ENCODE data around the gene DDAH2.

The DDAH2 gene

DNA sequence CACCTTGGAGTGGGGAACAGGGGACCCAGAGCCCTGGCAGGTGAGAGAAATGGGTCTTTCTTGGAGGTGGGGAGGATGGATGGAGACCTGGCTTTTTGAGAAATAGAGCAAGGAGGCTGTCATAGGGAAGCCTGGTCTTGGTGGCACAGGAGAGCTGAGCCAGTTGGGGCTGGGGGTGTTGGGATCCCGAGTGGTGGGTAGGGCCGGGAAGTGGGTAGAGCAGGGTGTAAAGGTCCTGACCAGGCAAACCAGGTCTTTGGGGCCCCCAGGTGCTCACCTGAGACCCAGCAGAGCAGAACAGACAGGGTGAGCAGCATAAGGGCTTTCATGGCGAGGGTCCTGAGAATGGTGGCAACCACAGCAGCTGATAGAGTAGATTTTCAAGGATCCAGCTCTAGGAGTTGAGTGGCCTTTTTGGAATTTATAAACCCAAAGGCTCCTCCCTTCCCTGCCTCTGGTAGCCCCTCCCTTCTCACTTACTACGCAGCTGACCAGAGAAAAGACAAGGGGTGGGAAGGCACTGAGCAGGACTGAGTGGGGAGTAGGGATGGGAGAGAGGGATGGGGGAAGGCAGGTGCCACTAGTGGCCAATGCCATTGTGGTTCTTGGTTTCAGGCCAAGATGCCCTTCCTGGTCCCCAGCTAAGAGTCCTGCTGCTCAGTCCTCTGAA is 7.6 kb downstream of the DDAH2 start, which contains the start of gene LY6G6C:
TSS of gene LY6G6C (minus strand) at position 396 of the 670 bp plus-strand sequence. CDS start at position 329, 67 bp downstream.
- Histone ChIP-seq H3K9me3 (no peaks in the 10 kb centered on the region), H3K4me1 (no peaks in the 10 kb centered on the region), H3K27ac (no peak within 1 kb of the TSS), H3K4me3 (no peak within 1 kb of the TSS), H3K27me3 (no peaks in the 10 kb centered on the region), H3K36me3 (peaks cover 8 to 24% (median 11%) of the 10 kb centered on the region in 3 donors)
- DNase-seq, result no peak
- TF ChIP-seq, protein P1, sequence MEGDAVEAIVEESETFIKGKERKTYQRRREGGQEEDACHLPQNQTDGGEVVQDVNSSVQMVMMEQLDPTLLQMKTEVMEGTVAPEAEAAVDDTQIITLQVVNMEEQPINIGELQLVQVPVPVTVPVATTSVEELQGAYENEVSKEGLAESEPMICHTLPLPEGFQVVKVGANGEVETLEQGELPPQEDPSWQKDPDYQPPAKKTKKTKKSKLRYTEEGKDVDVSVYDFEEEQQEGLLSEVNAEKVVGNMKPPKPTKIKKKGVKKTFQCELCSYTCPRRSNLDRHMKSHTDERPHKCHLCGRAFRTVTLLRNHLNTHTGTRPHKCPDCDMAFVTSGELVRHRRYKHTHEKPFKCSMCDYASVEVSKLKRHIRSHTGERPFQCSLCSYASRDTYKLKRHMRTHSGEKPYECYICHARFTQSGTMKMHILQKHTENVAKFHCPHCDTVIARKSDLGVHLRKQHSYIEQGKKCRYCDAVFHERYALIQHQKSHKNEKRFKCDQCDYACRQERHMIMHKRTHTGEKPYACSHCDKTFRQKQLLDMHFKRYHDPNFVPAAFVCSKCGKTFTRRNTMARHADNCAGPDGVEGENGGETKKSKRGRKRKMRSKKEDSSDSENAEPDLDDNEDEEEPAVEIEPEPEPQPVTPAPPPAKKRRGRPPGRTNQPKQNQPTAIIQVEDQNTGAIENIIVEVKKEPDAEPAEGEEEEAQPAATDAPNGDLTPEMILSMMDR (IDR thresholded peaks at IDR 0.05), result no peak
- intact Hi-C loops (cut with DNase I; ENCODE audit: low total_unique reads), result loop anchor here (10.0 kb wide), 1 partner anchor 113 kb away; no protein-coding TSS in a partner anchor

DNA sequence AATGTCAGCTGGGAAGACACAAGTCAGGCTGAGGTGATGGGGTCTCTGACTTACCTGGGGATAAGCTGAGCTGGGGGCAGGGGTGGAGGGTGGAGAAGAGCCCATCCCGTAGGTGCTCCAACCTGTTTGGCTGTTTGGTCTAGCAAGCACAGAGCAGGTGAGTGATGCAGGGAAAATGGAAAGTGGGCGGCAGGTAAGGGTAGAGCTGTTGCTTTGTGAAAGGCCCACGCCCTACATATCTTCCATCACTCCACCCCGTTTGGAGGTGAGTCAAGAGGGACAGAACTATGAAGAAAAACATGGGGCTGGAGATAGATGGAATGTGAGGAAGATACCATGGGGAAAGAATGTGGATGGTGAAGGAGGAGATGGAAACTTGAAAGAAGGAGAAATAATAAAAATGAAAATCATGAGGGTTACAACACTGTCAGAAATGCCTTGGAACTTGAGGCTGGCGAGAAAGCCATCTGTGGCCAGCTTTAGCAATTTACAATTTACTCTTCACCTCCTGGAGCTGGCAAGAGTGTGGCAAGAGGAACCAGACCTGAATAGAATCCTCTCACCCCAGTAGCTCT is 8.8 kb downstream of the DDAH2 start:
- no peaks in the 10 kb centered on the region for H3K27me3 ChIP-seq
- H3K27ac ChIP-seq, result no peak overlapping the region
- intact Hi-C loops (cut with DNase I; ENCODE audit: low total_unique reads), result loop anchor here (10.0 kb wide), 1 partner anchor 115 kb away; no protein-coding TSS in a partner anchor
- no peaks in the 10 kb centered on the region for H3K4me1 ChIP-seq
- DNase-seq, result no peak
- H3K4me3 ChIP-seq, result no peak overlapping the region
- H3K36me3 ChIP-seq, result peaks cover 0 to 12% (median 0%) of the 10 kb centered on the region in 3 donors
- TF ChIP-seq, protein P1 (IDR thresholded peaks at IDR 0.05), result no peak
- H3K9me3 ChIP-seq, result no peaks in the 10 kb centered on the region

DNA sequence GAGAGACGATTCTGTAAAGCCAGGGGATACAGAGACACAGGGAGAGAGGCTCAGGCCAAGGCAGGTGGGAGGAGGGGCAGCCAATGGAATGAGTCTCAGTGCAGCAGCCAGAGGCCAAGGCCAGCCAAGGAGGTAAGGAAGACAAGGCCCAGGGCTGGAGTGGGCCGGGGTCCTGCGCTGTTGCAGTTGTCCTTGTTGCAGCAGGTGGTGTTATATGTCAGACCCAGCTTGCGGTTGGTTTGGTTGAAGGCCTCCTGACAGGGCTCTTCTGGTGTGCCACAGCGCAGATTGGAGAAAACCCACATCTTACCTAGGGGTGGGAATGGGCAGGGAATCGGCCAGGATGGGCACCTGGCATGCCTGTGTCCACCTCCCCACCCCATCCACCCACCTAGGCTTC is 10.1 kb downstream of the DDAH2 start:
- intact Hi-C loops (cut with DNase I; ENCODE audit: low total_unique reads), result no loop called here
- Histone ChIP-seq H3K27me3 (no peaks in the 10 kb centered on the region), H3K27ac (no peak overlapping the region), H3K9me3 (no peaks in the 10 kb centered on the region), H3K36me3 (peaks cover 0 to 1% (median 0%) of the 10 kb centered on the region in 3 donors), H3K4me3 (no peak overlapping the region), H3K4me1 (no peaks in the 10 kb centered on the region)
- no peak for DNase-seq
- TF ChIP-seq, protein P1 (IDR thresholded peaks at IDR 0.05), result no peak

DNA sequence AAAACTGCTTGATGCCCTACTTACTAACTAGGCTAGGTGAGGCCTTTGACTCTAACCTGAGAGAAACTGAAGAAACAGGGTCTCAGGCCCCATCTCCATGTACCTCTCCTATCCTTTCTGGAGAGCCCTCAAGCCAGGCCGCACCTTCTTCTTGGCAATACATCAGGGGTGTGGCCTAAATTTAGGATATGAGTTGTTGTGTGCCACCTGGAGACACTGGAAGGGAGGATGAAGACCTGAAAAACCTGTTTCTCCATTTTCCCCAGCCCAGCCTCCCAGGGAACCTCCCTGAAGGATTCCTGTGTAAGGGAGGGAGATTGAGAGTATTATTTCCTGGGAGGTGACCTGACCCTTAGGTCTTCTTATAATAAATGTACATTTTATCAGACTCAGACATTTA is 10.8 kb downstream of the DDAH2 start:
- intact Hi-C loops (cut with DNase I; ENCODE audit: low total_unique reads), result no loop called here
- no peaks in the 10 kb centered on the region for H3K27me3 ChIP-seq
- H3K27ac ChIP-seq, result no peak overlapping the region
- H3K36me3 ChIP-seq, result no peaks in the 10 kb centered on the region
- no peaks in the 10 kb centered on the region for H3K4me1 ChIP-seq
- H3K9me3 ChIP-seq, result no peaks in the 10 kb centered on the region
- no peak overlapping the region for H3K4me3 ChIP-seq
- TF ChIP-seq, protein P1 (IDR thresholded peaks at IDR 0.05), result no peak
- no peak for DNase-seq

DNA sequence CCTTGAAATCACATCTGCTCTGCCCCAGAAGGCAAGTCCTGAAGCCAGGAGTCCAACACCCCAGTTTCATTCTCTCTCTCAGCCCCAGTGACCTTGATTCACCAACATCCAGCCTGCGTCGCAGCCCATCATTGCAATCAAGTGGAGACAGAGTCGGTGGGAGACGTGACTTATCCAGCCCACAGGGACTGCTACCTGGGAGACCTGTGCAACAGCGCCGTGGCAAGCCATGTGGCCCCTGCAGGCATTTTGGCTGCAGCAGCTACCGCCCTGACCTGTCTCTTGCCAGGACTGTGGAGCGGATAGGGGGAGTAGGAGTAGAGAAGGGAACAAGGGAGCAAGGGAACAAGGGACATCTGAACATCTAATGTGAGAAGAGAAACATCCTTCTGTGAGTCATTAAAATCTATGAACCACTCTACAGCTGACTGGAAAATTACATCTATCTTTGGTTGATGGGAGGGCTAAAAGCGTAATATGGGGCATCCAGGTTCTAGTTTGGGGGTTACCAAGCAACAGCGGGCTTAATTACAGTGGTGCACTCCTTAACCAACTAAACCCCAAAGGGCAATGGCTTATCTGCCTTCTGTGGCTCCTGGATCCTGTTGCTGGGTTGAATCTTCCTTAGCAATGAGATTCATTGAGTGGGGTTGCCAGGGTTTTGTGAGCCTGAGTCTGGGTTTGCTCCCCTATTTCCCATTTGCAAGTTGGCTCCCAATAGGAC is 11.4 kb downstream of the DDAH2 start:
- Histone ChIP-seq H3K9me3 (no peaks in the 10 kb centered on the region), H3K27ac (no peak overlapping the region), H3K36me3 (no peaks in the 10 kb centered on the region), H3K4me1 (no peaks in the 10 kb centered on the region), H3K4me3 (no peak overlapping the region), H3K27me3 (peaks cover 0 to 1% of the 10 kb centered on the region in 2 donors)
- TF ChIP-seq, protein P1 (IDR thresholded peaks at IDR 0.05), result no peak
- intact Hi-C loops (cut with DNase I; ENCODE audit: low total_unique reads), result no loop called here
- DNase-seq, result no peak
